22Rv1 (cell line): ENCODE data around the gene MFAP2.

Experiments used
- ZFX ChIP-seq: fragments of 450-650 bp; IDR thresholded peaks from 2 replicates; pipeline ENCODE4 v1.6.1; 2017; ENCODE audit warnings: antibody characterized with exemption, borderline replicate concordance
- TF ChIP-seq, protein P1 (sequence below): fragments of 450-650 bp; IDR thresholded peaks from 2 replicates; pipeline ENCODE4 v1.5.1; 2017; ENCODE audit warnings: mild to moderate bottlenecking

DNA sequence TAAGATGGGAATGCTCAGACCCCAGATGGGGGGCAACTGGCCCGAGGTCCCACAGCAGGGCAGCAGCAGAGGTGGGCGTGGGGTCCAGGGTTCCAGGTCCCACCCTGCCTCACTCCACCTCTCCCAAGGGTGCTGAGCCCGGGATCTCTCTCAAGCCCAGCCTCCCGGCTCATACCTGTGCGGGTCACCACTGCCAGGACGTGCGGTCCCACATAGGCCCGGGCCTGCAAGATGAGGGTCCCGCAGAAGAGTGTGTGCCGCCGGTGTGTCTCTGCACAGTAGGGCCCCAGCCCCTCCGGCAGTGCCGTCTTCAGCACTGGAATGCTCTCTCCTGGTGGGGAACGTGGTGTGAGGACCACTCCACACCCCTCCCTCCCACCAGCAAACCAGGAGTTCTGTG, 16.4 kb upstream of the MFAP2 start:
- TF ChIP-seq, protein P1, sequence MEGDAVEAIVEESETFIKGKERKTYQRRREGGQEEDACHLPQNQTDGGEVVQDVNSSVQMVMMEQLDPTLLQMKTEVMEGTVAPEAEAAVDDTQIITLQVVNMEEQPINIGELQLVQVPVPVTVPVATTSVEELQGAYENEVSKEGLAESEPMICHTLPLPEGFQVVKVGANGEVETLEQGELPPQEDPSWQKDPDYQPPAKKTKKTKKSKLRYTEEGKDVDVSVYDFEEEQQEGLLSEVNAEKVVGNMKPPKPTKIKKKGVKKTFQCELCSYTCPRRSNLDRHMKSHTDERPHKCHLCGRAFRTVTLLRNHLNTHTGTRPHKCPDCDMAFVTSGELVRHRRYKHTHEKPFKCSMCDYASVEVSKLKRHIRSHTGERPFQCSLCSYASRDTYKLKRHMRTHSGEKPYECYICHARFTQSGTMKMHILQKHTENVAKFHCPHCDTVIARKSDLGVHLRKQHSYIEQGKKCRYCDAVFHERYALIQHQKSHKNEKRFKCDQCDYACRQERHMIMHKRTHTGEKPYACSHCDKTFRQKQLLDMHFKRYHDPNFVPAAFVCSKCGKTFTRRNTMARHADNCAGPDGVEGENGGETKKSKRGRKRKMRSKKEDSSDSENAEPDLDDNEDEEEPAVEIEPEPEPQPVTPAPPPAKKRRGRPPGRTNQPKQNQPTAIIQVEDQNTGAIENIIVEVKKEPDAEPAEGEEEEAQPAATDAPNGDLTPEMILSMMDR, result no peak
- no peak for TF ChIP-seq ZFX
